ENCODE measurements around the gene AMH.

Gene AMH

DNA sequence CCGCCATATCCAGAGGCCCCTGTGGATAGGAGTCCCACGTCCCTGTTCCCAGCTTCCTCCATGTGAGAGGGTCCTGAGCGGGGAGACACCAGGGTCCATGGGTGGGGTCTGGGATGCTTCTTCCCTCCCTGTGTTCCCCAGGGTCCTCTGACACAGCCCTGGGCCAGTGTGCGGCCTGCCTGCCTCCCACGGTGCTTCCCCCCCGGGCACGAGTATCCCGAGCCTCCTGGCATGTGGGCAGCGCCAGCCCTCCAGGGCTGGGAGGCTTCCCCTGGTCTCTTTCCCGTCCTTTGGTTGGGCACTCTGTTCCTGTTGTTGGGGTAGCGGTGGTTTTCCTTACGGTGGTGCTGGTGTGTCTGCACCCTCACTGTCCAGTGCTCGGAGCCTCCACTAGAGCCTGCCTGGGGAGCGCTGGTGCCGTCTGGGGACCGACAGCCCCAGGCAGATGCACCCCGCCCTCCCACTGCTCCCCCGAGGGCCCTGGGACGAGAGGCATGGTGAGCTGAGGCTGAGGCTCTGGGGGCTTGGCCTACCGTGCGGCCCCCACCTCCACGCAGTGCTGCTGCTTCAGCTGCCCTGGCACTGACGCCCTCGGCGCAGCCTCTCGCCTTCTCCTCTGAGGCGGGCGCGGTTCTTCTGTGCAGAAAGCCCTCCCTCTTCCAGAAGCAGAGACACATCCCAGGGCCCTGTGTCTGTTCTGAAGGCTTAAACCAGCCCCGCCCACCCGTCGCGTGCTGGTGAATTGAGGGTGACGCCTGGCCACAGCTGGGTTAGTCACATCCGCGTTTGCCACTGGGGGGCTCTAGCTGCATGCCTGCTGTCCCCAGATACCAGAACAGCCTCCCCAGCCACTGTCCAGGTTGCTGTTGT is 40.9 kb upstream of the AMH start:
- H3K9ac ChIP-seq (ENCODE audit: low read depth, low read length, poor library complexity, severe bottlenecking): no peak overlapping the region
- H2AFZ ChIP-seq (ENCODE audit: low read length): no peak overlapping the region
- H3K4me1 ChIP-seq (ENCODE audit: insufficient read depth, low read length, poor library complexity, severe bottlenecking): no peaks in the 10 kb centered on the region
- TF ChIP-seq EZH2phosphoT487 (IDR thresholded peaks at IDR 0.05; ENCODE audit: borderline replicate concordance): no peak
- TF ChIP-seq, protein P1, sequence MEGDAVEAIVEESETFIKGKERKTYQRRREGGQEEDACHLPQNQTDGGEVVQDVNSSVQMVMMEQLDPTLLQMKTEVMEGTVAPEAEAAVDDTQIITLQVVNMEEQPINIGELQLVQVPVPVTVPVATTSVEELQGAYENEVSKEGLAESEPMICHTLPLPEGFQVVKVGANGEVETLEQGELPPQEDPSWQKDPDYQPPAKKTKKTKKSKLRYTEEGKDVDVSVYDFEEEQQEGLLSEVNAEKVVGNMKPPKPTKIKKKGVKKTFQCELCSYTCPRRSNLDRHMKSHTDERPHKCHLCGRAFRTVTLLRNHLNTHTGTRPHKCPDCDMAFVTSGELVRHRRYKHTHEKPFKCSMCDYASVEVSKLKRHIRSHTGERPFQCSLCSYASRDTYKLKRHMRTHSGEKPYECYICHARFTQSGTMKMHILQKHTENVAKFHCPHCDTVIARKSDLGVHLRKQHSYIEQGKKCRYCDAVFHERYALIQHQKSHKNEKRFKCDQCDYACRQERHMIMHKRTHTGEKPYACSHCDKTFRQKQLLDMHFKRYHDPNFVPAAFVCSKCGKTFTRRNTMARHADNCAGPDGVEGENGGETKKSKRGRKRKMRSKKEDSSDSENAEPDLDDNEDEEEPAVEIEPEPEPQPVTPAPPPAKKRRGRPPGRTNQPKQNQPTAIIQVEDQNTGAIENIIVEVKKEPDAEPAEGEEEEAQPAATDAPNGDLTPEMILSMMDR (conservative IDR thresholded peaks at IDR 0.05; ENCODE audit: low read length): no peak
- H3K4me3 ChIP-seq (ENCODE audit: low read length, poor library complexity, severe bottlenecking): no peak overlapping the region
- H4K20me1 ChIP-seq (ENCODE audit: insufficient read depth, low read length, poor library complexity, severe bottlenecking): no peaks in the 10 kb centered on the region
- H3K4me2 ChIP-seq (ENCODE audit: low read depth, low read length, poor library complexity, severe bottlenecking): no peak overlapping the region
- peaks cover 96% of the 10 kb centered on the region; the same call in 1 of the 2 replicates for H3K36me3 ChIP-seq (ENCODE audit: insufficient read depth, low read length)
- no peaks in the 10 kb centered on the region for H3K27me3 ChIP-seq (ENCODE audit: insufficient read depth, low read length, poor library complexity, severe bottlenecking)
- peaks cover 4% of the 10 kb centered on the region; the same call in 1 of the 2 replicates for H3K79me2 ChIP-seq (ENCODE audit: insufficient read depth, low read length)
- no peaks in the 10 kb centered on the region for H3K9me3 ChIP-seq (ENCODE audit: insufficient read depth, low read depth, low read length)
- no peaks in the 10 kb centered on the region for H3F3A ChIP-seq (ENCODE audit: low read depth)
- no peaks in the 10 kb centered on the region for H3K9me2 ChIP-seq (replicated peaks; ENCODE audit: low read depth, low read length)

DNA sequence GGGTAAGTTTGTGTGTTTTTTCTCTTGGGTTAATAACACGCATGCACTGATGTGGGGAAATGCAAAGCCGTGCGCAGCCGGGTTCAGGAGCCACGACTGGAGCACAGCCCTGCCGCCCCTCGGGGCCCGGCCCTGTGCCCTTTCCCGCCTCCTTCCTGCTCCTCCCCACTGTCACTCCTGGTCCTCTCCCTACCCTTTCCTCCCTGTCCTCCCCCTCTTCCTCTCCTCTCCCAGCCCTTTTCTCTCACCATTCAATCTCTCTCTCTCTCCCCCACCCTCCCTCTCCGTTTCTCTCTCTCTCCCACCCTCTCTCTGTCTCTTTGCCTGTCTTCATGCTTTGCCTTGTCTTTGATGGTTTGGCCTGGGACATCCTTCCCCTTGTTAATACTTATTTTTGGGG is 40.1 kb upstream of the AMH start:
- Histone ChIP-seq H4K20me1 (ENCODE audit: insufficient read depth, low read length, poor library complexity, severe bottlenecking) (no peaks in the 10 kb centered on the region), H3K36me3 (ENCODE audit: insufficient read depth, low read length) (peaks cover 96% of the 10 kb centered on the region; the same call in 1 of the 2 replicates), H3K9ac (ENCODE audit: low read depth, low read length, poor library complexity, severe bottlenecking) (no peak overlapping the region), H3K4me2 (ENCODE audit: low read depth, low read length, poor library complexity, severe bottlenecking) (no peak overlapping the region), H2AFZ (ENCODE audit: low read length) (no peak overlapping the region), H3K9me2 (replicated peaks; ENCODE audit: low read depth, low read length) (no peaks in the 10 kb centered on the region), H3F3A (ENCODE audit: low read depth) (no peaks in the 10 kb centered on the region), H3K79me2 (ENCODE audit: insufficient read depth, low read length) (peaks cover under 1% of the 10 kb centered on the region; the same call in 1 of the 2 replicates), H3K4me1 (ENCODE audit: insufficient read depth, low read length, poor library complexity, severe bottlenecking) (no peaks in the 10 kb centered on the region), H3K9me3 (ENCODE audit: insufficient read depth, low read depth, low read length) (no peaks in the 10 kb centered on the region), H3K4me3 (ENCODE audit: low read length, poor library complexity, severe bottlenecking) (no peak overlapping the region), H3K27me3 (ENCODE audit: insufficient read depth, low read length, poor library complexity, severe bottlenecking) (no peaks in the 10 kb centered on the region)
- no peak for TF ChIP-seq EZH2phosphoT487 (IDR thresholded peaks at IDR 0.05; ENCODE audit: borderline replicate concordance)
- TF ChIP-seq, protein P1 (conservative IDR thresholded peaks at IDR 0.05; ENCODE audit: low read length): no peak

DNA sequence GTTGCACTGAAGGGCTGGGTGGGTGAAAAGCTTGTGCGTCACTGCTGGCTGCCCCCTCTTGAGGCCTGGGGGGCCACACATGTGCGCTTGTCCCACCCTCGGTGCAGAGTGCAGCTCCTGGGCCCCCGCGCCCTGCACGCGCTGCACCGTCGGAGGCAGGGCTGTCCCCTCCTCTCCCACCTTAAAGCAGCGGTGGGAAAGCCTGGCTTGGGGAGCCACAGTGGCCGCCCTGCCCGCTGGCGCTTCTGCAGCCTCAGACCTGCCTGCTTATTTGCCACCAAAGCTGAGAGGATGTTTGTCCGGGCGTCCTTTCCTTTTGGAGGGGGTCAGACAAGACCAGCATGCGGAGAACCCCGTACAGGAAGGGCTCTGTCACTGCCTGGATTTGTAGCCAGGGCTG is 39.7 kb upstream of the AMH start:
- H4K20me1 ChIP-seq (ENCODE audit: insufficient read depth, low read length, poor library complexity, severe bottlenecking): no peaks in the 10 kb centered on the region

More for the DNA sequence above, 39.7 kb upstream of the AMH start:
- no peak overlapping the region for H3K4me2 ChIP-seq (ENCODE audit: low read depth, low read length, poor library complexity, severe bottlenecking)
- no peaks in the 10 kb centered on the region for H3F3A ChIP-seq (ENCODE audit: low read depth)
- TF ChIP-seq, protein P1 (conservative IDR thresholded peaks at IDR 0.05; ENCODE audit: low read length): no peak
- no peak for TF ChIP-seq EZH2phosphoT487 (IDR thresholded peaks at IDR 0.05; ENCODE audit: borderline replicate concordance)
- no peaks in the 10 kb centered on the region for H3K79me2 ChIP-seq (ENCODE audit: insufficient read depth, low read length)
- no peaks in the 10 kb centered on the region for H3K9me2 ChIP-seq (replicated peaks; ENCODE audit: low read depth, low read length)
- no peak overlapping the region for H3K9ac ChIP-seq (ENCODE audit: low read depth, low read length, poor library complexity, severe bottlenecking)
- H3K27me3 ChIP-seq (ENCODE audit: insufficient read depth, low read length, poor library complexity, severe bottlenecking): no peaks in the 10 kb centered on the region
- H3K4me1 ChIP-seq (ENCODE audit: insufficient read depth, low read length, poor library complexity, severe bottlenecking): no peaks in the 10 kb centered on the region
- no peak overlapping the region for H3K4me3 ChIP-seq (ENCODE audit: low read length, poor library complexity, severe bottlenecking)
- H2AFZ ChIP-seq (ENCODE audit: low read length): no peak overlapping the region
- H3K36me3 ChIP-seq (ENCODE audit: insufficient read depth, low read length): peaks cover 96% of the 10 kb centered on the region; the same call in 1 of the 2 replicates
- H3K9me3 ChIP-seq (ENCODE audit: insufficient read depth, low read depth, low read length): no peaks in the 10 kb centered on the region

All from Loucy (cell line).